Smooth muscle cell (in vitro differentiated cells): ENCODE results near the gene KREMEN2. TPM values are rescaled to one million over a fixed set of nuclear protein-coding genes. Genes with fewer than 3 reads are reported as not detected.

Source experiments
- DNase-seq: peaks from one replicate; lab custom pipeline; 2025; ENCODE audit not compliant: unreplicated experiment; lab: John Stamatoyannopoulos, UW
- H2AFZ ChIP-seq: fragments of 200-600 bp; sonication (generic); 2 replicates; pipeline ENCODE4 v1.6.0; 2016; ENCODE audit warnings: antibody characterized with exemption, low read depth, mild to moderate bottlenecking
- H3F3A ChIP-seq: fragments of 200-600 bp; sonication (generic); 2 replicates; pipeline ENCODE4 v1.6.0; 2017; ENCODE audit warnings: antibody characterized with exemption, low read depth
- H3K27ac ChIP-seq: fragments of 200-600 bp; sonication (generic); 2 replicates; pipeline ENCODE4 v1.5.1; 2016; ENCODE audit warnings: low read depth, mild to moderate bottlenecking
- H3K27me3 ChIP-seq: fragments of 200-600 bp; sonication (generic); 2 replicates; pipeline ENCODE4 v1.6.1; 2016; ENCODE audit warnings: low read depth, mild to moderate bottlenecking
- H3K36me3 ChIP-seq: fragments of 200-600 bp; sonication (generic); 2 replicates; pipeline ENCODE4 v1.5.1; 2016; ENCODE audit warnings: low read depth
- H3K4me1 ChIP-seq: fragments of 200-600 bp; sonication (generic); 2 replicates; pipeline ENCODE4 v1.5.1; 2016; ENCODE audit warnings: low read depth
- H3K4me2 ChIP-seq: fragments of 200-600 bp; sonication (generic); 2 replicates; pipeline ENCODE4 v1.6.0; 2016; ENCODE audit warnings: mild to moderate bottlenecking
- H3K4me3 ChIP-seq: fragments of 200-600 bp; sonication (generic); 2 replicates; pipeline ENCODE4 v1.5.1; 2016; ENCODE audit warnings: mild to moderate bottlenecking
- H3K79me2 ChIP-seq: fragments of 200-600 bp; sonication (generic); 2 replicates; pipeline ENCODE4 v1.6.0; 2016; ENCODE audit warnings: low read depth, mild to moderate bottlenecking
- H3K9ac ChIP-seq: fragments of 200-600 bp; sonication (generic); 2 replicates; pipeline ENCODE4 v1.6.0; 2016; ENCODE audit warnings: low read depth
- H3K9me3 ChIP-seq: fragments of 200-600 bp; sonication (generic); replicated peaks from 2 replicates; pipeline ENCODE4 v1.5.1; 2016; ENCODE audit warnings: low read depth
- H4K20me1 ChIP-seq: fragments of 200-600 bp; sonication (generic); 2 replicates; pipeline ENCODE4 v1.6.0; 2016; ENCODE audit warnings: low read depth
- WGBS: methylation state at CpG from one replicate; pipeline ENCODE4 v1.1.7; 2016; ENCODE audit warnings: low lambda C conversion rate; 5-methylcytosine and 5-hydroxymethylcytosine counted together
- polyA plus RNA-seq: library from polyadenylated mRNA; unstranded; fragments of >200 nt; fragmentation: Nextera tagmentation; extraction: Ambion mirVana; gene quantifications from 2 replicates; pipeline ENCODE4 v1.2.1, GENCODE V29; 2016
- total RNA-seq: library from RNA; depleted of rRNA; stranded (reverse); fragments of >200 nt; gene quantifications from 2 replicates; pipeline ENCODE4 v1.2.3, GENCODE V29; 2014
- TF ChIP-seq, protein P1 (sequence below): fragments of 200-600 bp; sonication (generic); IDR thresholded peaks from 2 replicates; pipeline ENCODE4 v1.5.1; 2017; ENCODE audit warnings: borderline replicate concordance, mild to moderate bottlenecking, antibody characterized with exemption; ENCODE audit not compliant: insufficient read depth, poor library complexity, severe bottlenecking

The KREMEN2 gene
- total and polyA plus RNA-seq, 2 experiments from 2014 or later: 0.27 to 2.0 TPM

DNA sequence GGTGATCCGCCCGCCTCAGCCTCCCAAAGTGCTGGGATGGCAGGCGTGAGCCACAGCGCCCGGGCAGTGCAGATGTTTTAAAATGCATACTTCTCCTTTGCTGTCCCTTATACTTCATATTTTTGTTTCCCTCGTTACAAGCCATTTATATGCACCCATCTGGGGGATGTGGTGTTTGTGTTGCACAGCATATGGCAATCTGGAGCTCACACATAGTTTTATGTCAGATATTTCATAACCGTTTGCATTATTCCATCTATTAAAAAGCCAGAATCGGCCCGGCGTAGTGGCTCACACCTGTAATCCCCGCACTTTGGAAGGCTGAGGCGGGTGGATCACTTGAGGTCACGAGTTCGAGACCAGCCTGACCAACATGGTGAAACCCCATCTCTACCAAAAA, 40.6 kb upstream of the KREMEN2 start:
- H3K4me3 ChIP-seq: no peak overlapping the region
- no peaks in the 10 kb centered on the region for H3F3A ChIP-seq
- H3K36me3 ChIP-seq: no peaks in the 10 kb centered on the region
- H3K27me3 ChIP-seq: no peaks in the 10 kb centered on the region
- no peaks in the 10 kb centered on the region for H3K79me2 ChIP-seq
- H3K4me1 ChIP-seq: no peaks in the 10 kb centered on the region
- no peak overlapping the region for H2AFZ ChIP-seq
- no peak for DNase-seq
- peaks cover 16% of the 10 kb centered on the region for H4K20me1 ChIP-seq
- no peak overlapping the region for H3K9ac ChIP-seq
- no peak overlapping the region for H3K4me2 ChIP-seq
- H3K9me3 ChIP-seq: no peaks in the 10 kb centered on the region
- WGBS: 96% methylated on average over 14 of the region's 14 CpGs
- H3K27ac ChIP-seq: no peak overlapping the region
- TF ChIP-seq, protein P1, sequence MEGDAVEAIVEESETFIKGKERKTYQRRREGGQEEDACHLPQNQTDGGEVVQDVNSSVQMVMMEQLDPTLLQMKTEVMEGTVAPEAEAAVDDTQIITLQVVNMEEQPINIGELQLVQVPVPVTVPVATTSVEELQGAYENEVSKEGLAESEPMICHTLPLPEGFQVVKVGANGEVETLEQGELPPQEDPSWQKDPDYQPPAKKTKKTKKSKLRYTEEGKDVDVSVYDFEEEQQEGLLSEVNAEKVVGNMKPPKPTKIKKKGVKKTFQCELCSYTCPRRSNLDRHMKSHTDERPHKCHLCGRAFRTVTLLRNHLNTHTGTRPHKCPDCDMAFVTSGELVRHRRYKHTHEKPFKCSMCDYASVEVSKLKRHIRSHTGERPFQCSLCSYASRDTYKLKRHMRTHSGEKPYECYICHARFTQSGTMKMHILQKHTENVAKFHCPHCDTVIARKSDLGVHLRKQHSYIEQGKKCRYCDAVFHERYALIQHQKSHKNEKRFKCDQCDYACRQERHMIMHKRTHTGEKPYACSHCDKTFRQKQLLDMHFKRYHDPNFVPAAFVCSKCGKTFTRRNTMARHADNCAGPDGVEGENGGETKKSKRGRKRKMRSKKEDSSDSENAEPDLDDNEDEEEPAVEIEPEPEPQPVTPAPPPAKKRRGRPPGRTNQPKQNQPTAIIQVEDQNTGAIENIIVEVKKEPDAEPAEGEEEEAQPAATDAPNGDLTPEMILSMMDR: no peak

DNA sequence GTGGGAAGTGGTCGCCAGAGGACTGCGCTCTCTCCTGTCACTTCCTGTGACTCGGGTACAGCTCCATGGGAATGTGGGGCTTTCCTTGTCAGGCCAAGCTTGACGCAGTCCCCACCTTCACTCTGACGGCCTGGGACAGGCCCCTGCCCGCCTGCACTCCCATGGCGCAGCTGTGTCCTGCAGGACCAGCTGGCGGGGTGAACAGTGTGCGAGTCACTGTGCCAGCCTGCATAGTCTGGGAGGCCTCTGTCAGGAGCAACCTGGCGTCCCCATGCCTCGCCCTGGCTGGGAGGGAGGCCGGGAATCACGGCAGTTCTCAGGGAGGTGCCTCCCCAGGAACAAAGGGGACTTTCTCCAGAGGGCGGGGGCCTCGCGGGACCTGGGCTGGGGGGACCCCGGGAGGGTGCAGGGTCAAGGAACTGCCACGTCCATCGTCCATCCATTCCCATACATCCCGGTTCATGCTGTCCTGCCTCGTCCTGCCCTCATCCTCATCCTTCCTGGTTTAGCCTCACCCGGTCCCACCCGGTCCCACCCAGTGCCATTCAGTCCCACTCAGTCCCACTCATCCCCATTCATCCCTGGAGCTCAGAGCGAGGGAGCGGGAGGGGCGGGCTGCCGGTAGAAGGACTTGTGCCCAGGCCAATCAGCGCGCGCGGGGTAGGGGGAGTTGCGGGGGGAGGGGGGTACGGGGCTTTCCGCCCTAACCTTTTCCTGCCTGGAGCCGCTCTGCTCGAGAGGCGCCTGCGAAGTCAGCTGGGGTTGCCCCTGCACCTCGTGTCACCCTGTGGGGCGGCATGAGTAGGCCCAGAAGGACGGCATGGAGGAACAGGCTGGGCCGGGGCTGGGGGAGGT, 38.9 kb upstream of the KREMEN2 start:
- H3K9me3 ChIP-seq: no peaks in the 10 kb centered on the region
- TF ChIP-seq, protein P1: no peak
- no peak overlapping the region for H3K9ac ChIP-seq
- H3K4me2 ChIP-seq: peak overlapping the region; percentile 31
- H3K4me3 ChIP-seq: no peak overlapping the region
- no peaks in the 10 kb centered on the region for H3K4me1 ChIP-seq
- H3K36me3 ChIP-seq: no peaks in the 10 kb centered on the region
- no peaks in the 10 kb centered on the region for H3K27me3 ChIP-seq
- no peak for DNase-seq
- 65% methylated on average over 31 of the region's 42 CpGs for WGBS
- H3K27ac ChIP-seq: no peak overlapping the region
- peaks cover 15% of the 10 kb centered on the region for H4K20me1 ChIP-seq
- no peaks in the 10 kb centered on the region for H3F3A ChIP-seq
- H3K79me2 ChIP-seq: no peaks in the 10 kb centered on the region
- no peak overlapping the region for H2AFZ ChIP-seq

DNA sequence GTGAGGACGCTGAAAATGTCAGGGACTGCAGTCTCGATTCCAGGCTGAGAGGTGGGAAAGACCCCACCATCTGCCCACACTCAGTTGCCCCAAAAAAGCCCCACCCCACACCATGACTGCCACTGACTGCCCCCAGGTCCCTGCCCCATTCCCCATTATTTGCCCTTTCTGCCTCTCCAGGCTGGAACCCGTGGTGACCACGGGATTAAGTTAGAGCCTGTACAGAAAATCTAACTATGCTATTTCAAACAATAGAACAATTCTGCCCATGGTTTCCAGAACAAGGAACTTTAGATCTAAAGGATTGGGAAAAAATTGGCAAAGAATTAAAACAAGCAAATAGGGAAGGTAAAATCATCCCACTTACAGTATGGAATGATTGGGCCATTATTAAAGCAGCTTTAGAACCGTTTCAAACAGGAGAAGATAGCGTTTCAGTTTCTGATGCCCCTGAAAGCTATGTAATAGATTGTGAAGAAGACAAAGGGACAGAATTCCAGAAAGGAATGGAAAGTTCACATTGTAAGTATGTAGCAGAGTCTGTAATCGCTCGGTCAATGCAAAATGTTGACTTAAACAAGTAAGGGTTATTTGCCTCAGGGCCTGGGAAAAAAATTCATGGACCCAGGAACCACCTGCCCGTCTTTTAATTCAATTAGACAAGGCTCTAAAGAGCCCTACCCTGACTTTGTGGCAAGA, 38.0 kb upstream of the KREMEN2 start:
- no peaks in the 10 kb centered on the region for H3K27me3 ChIP-seq
- H3K36me3 ChIP-seq: no peaks in the 10 kb centered on the region
- no peak overlapping the region for H3K9ac ChIP-seq
- WGBS: 84% methylated on average over 7 of the region's 9 CpGs
- H2AFZ ChIP-seq: no peak overlapping the region
- no peaks in the 10 kb centered on the region for H3K9me3 ChIP-seq
- DNase-seq: no peak
- H3K4me3 ChIP-seq: no peak overlapping the region
- no peaks in the 10 kb centered on the region for H3K4me1 ChIP-seq
- no peaks in the 10 kb centered on the region for H3F3A ChIP-seq
- no peak overlapping the region for H3K27ac ChIP-seq
- H4K20me1 ChIP-seq: peaks cover 11% of the 10 kb centered on the region
- no peak overlapping the region for H3K4me2 ChIP-seq
- no peaks in the 10 kb centered on the region for H3K79me2 ChIP-seq
- TF ChIP-seq, protein P1: no peak
